ENCODE data around the gene OPN3.

DNA sequence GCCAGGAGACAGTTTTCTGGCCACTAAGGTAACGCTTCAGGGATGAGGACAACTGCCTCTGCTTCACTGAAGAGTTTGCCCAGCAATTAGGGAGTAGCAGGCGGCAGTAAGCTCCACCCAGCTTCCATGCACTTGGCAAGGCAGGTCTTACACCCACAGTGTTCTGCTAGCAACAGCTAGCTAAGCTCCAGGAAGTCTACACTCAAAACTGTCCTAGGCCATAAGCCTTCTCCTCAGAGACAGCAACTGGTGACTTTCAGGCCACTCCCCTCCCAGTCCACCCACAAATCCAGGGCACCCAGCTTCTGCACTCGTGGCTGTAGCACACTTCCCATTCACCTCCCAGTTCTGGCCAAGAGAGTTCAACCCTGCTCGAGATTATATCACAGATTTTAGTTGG, 60.7 kb downstream of the OPN3 start:
- TF ChIP-seq POLR2AphosphoS5 (IDR thresholded peaks at IDR 0.05; ENCODE audit: low read depth, low read length), result no peak
- no peak for TF ChIP-seq POLR2A (IDR thresholded peaks at IDR 0.05; ENCODE audit: low read depth, low read length)
- TF ChIP-seq TAF1 (IDR thresholded peaks at IDR 0.05; ENCODE audit: low read depth, low read length), result no peak

Data from GM12891 (cell line).